ENCODE results near the gene BEND7.
"Not testable (repeated sequence)": the region's sequence is repeated elsewhere in the genome, so short reads cannot be mapped to it uniquely, and the experiment has no call there.

Gene BEND7

DNA sequence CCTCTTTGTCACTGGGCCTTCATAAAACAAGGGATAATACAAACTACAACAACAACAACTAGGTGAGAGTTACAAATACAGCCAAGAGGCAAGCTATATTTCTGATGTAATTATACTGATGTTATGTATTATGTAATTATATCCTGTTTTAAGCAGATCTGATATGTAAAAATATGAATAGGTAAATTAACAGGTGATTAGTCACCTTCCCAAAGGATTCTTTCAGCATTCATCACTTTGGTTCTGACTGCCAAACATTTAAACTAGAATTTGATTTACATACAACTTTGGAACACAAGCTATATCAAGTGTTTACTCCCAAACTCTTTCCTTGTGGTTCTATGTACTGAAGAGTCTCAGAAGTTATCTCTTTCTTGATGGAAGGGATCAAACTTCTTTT is 53.7 kb downstream of the BEND7 start:
- DNase-seq: no peak

DNA sequence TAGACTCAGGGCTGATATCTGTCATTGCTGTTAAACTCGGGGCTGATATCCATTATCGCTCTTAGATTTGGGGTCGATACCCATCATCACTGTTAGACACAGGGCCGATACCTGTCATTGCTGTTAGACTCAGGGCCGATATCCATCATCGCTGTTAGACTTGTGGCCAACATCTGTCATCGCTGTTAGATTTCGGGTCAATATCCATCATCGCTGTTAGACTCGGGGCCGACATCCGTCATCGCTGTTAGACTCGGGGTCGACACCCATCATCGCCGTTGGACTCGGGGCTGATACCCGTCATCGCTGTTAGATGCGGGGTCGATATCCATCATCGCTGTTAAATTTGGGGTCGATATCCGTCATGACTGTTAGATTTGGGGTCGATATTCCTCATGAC is 54.8 kb downstream of the BEND7 start:
- DNase-seq: no peak

DNA sequence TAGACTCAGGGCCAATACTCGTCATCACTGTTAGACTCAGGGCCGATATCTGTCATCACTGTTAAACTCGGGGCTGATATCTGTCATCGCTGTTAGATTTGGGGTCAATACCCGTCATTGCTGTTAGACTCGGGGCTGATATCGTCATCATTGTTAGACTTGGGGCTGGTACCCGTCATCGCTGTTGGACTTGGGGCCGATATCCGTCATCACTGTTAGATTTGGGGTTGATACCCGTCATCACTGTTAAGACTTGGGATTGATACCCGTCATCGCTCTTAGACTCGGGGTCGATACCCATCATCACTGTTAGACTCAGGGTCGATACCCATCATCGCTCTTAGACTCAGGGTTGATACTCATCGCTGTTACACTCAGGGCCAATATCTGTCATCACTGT is 56.5 kb downstream of the BEND7 start:
- no peak for DNase-seq

DNA sequence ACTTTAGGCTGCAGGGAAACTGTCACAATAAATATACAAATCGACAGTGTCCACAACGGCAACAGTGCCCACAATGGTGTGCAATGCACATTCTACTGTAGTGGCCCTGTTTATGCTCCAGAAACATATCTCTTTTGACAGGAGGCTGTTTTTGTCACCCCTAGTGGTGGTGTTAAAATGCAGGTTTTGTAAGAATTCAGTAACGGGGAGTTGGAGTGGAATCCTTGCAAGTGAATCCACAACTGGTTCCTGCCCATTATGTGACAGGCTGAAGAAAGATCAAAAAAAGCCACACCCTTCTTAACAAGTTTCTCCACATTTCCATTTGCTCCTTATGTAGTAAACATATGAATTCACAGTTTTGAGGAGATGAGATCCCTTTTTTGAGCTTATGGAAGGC is 58.5 kb downstream of the BEND7 start:
- no peak for DNase-seq

DNA sequence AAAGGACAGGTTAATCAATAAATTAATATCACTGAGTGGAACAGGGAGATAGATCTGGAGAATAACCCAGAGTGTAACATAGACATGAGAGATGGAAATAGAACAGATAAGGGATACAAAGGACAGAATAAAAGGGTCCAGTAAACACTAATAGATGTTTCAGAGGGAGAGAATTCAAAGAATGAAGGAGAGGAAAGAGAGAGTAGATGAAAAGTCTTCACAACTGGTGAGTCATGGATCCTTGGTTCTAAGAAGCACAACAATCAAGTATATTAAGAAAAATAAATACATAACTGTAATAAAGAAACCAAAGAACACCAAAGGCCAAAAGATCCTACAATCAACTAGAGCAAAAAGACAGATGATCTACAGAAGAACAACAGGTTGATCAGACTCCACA is 66.3 kb downstream of the BEND7 start:
- DNase-seq: no peak

DNA sequence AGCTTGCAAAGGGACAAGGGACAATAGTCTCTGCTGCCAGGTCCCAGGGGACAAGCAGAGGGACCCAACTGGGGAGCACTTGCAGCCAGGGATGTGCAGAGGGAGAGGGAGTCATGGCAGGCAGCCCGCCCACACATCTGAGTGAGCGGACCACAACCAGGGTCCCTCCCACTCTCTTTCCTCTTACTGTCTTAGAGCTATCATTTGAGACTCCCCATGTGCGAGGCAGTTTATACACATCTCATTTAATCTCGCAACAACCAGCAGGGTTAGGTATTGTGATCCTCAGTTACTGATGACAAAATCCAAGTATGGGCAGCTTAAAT is 70.2 kb downstream of the BEND7 start:
- no peak for DNase-seq

DNA sequence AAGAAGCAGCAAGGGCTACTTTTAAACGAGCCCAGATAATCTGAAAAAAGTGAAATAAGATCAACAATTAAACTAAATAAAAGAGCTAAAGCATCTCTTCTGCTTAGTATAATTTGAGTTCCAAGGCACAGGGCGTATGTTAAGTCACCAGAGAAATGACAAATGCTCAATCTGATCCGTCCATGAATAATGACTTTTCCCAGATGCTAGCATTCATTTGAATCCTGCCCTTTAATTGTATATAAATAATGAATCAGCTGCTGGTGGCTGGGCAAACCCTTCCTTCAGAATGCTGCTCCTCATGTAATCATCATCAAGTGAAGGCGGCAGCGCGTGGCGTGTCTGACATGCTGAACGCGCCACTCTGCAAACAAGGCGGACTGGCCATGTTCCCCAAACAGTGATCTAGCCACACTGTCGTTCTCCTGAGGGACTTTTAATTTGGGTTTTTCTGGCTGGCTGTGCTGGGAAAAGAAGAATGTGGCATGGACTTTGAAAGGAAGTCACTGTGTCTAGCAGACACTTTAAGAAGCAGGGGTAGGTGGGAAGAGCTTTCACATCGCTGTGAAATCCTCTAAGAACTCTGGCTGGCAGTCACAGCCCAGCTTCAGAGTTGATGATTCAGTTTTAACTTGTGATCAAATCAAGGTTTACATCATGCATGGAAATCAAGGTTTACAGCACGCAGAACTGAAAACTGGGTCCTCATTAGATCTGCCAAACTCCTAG is 70.7 kb downstream of the BEND7 start:
- no peak for DNase-seq

DNA sequence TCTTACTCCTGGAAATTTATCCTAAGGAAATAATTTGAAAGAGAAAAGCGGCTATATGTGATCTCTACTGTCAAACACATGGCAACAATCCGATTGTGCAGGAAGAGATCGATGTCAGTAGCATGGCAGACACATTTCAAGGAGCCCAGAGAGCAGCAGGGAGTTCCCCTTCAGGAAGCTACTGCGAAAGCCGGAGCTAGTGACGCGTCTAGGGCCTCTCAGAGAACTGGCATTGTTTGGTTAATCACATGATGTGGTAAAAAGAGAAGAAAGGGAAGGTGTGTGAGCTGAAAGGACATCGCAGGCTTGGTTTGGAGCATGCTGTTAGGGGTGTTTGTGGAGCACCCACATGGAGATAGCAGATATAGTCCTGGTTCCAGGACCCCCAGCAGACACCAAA is 74.9 kb downstream of the BEND7 start:
- DNase-seq: peak; percentile 39 to 61

DNA sequence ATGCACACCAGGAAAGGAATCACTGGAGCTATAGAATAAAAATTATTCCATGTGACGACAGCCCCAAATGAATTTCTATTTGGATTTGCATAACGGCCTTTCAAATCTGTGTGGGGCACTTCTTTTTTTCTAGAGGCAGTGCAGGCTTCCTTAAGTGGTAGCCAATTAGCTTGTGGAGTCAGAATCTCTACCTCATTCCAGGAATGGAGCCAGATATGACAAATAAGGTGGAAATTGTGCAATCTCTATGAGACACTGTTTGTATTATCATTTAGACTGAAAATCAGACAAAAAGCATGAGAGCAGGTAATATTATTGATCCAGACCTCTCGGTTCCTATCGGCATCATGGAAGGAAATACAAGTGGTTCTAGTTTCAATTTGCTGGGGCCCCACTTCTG is 78.7 kb downstream of the BEND7 start:
- DNase-seq: no peak

DNA sequence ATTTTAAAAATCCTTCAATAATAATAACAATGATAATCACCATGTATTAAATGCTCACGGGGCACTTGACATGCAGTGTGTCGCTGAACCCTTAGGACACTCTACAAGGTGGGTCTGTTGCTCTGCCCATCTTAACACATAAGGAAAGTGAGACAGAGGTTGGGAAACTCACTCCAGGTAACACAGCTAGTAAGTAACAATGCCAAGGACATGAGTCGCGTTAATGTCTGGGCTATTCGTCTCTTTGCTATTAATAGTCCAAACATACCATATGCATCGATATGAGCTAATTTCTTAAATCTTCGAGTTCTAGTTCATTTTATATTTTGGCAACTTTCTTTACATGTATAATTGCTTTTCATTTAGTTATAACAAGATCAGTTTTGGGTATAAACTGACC is 79.5 kb downstream of the BEND7 start:
- DNase-seq: no peak

DNA sequence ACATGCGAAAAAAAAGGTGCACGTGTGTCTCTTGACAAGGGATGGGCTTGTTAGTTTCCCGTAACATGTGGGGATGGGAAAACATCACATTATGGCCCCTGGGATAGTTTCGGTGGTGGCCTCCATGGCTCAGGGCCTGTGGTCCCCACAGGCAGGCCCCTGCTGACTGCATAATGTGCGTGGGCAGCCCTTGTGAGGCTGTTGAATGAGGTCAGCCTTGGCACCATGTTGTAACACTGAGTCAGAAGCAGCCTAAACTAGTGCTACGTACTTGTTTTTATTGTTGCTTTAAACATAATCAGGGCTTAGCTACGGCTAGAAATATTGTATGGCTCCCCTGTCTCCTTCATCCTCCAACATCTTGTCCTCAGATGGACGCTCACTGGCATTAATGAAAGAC is 80.6 kb downstream of the BEND7 start:
- DNase-seq: peak in 1 of 2 donors; percentile 2

DNA sequence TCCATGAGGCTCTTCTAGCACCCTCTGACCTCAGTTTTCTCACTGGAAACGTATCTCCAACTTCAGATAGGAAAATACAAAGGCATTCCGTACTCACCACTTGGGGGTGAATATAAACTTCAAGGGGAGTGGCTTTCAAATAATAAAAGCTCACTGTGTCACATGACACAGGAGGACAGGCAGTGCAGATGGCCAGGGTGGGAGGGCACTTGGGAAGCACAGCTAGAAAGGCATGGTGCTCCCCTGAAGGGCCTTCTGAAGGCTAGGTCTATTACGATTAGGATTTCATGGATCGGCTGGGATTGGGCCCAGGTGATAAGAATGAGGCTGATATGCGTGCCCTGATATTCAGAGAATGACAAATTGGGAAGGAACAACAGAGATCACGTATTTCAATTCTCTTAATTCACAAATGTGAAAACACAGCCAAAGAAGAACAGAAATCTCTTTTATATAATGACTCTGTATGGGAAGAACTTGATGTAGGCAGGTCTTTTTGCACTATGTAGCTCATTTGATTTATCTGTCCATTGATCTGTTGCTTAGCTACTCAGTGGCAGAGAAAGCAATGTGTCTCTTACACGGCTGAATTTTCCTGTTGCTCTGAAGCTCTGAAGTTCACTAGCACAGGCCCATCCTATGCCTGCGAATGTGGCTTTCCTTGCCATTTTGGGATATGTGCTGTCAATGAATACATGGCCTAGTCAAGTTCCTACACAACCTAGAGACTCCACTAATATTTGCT is 83.0 kb downstream of the BEND7 start:
- DNase-seq: no peak

DNA sequence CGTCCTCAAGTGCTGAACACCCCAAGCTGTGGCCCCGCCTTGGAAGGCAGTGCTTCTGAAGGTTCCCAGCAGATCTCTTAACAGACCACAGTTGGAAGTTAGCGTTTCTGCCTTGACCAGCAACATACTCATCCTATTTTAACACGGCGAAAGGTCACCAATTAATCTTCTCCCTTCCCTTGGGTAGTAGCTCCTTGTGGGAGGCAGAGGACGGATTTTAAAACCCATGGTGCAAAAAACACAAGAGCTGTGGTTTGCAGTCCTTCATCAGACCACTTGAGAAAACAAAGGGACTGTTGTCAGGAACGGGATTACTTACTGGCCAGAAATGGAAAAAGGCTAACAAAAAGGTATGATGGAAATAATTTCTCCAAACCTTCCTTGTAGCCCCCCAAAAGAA is 87.3 kb downstream of the BEND7 start:
- no peak for DNase-seq

DNA sequence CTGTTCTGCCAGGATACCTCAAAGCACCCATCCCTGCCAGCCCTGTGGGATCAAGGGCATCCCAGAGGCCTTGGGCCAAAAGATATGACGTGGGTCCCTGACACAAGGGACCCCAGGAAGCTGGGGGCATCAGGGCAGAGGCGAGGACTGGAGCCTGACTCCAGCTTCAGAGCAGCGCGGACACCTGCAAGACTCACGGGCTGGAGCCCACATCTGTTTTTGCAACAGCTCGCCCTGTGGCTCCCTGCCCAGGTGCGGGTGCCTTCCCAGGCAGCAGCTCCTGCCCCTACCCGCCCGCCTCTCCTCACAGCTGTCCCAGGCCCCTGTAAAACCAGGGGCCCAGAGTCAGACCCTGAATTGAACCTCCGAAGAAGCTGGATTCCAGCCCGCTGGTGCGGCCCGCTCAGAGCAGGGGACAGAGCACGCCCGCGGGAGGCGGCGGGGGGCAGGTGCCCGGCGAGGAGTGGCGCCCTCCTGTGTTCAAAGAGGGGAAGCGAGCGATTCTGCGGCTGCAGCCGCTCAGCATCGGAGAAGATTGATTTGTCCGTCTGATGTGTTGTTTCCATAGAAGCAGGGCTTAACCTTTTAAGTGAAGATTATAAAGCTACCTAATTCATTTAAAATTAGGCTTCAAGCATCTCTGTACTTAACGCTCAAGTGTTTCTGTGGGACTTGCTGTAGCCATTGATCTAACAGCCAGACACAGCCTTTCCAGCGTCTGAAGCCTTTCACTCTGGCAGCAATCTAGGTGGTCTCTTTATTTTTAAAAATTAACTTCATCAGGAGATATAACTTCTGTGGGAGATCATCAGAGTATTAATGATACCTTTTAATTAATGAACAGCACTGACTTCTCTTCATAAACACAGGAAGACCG is 88.4 kb downstream of the BEND7 start:
- DNase-seq: peak; percentile 15 to 30

DNA sequence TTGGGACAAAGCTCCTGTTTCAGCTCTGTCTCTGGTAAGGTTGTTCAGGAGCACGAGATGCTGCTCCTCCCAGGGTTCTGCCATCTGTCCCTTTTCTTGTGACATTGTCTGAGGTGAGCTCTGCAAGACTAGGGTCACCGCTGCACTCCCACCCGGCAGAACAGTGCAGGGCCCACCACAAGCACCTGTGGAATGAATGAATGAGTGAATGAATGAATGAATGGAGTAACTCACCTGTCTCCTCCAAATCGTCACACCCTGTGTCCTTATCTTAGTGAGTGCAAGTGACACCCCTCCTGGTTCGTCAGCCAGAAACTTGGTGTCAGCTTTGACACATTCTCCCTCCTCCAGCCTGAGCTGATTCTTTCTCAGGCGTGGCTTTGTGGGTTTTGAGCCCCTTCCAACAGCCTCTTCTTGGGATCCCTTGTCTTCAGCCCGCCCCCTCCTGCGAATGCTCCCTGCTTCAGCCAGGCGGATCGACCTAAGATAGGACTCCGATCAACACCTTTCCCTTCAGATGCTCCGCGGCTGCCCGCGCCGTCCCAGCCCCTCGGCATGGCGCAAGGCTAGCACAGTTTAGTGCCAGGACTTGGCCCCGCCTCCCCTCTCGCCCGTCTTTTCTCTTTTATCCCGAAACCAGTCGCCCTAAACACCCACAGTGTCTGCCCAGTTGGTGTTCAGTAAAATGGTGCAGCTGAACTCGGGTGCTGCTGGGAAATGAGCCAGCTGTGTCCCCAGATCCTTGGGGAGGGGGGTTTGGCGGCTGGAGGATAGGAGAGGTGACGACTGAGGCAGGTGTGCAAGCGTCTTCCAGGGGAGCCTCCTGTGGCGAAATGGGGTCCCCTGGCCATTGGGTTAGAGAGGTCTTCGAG is 89.3 kb downstream of the BEND7 start:
- no peak for DNase-seq

DNA sequence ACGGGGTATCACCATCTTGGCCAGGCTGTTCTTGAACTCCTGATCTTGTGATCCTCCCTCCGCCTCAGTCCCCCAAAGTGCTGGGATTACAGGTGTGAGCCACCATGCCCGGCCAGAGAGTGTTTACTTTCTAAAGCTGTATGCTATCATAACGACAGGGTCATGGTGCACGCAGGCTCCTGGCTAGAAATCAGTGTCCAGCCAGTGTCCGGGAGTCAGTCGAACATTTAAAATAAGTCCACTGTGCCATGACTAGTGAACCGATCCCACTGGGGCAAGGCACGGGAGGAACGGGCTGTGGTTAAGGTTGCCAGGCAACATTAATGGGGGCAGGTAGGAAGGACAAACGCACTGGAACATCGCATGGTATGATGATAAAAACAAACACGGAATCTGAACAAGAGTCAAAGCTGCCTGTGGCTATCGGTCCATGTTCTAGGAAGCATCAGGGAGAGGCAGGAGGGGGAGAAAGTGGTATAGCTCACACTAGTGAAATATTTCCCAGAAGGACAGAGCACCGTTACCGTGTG is 91.7 kb downstream of the BEND7 start:
- no peak for DNase-seq

DNA sequence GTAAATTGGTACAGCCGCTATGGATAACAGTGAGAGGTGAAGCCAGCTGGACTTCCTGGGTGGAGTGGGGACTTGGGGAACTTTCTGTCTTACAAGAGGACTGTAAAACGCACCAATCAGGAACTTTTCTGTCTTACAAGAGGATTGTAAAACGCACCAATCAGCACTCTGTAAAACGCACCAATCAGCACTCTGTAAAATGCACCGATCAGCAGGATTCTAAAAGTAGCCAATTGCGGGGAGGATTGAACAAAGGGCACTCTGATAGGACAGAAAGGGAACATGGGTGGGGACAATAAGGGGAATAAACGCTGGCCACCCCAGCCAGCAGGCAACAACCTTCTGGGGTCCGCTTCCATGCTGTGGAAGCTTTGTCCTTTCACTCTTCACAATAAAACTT is 100.9 kb downstream of the BEND7 start:
- not testable (repeated sequence) for DNase-seq

DNA sequence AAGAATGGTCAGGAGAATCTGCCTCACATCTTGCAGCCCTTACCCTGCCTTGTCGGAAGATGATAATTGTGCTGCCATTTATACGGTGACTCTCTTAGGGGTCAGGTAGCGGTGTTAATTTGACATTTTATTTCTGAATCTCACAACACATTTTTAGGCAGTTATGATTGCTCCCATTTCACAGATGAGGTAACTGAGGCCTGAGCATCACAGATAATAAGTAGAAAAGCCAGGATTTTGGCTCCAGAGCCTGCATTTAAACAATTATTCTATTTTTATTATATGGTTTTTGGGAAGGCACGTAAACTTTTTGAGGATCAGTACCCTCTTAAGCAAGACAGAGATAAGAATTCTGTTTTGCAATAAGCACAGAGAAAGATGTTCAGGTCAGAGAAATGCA is 103.4 kb downstream of the BEND7 start:
- no peak for DNase-seq

DNA sequence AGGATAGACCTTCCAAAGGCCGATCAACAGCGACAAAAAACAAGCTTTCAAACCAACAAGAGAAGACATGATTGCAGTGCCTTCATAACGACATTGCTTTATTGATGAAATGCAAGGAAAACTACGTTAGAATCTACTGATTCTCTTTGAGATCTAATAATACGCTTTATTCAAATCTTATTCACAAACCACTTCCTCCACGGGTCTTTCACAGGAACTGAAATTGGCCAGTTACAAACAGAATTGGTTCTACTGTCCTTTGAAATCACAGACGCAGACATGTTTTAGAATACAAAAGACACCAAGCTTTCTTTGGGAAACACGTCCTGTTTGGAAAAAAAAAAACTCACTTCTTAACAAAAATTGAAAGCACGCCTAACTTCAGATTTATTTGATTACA is 106.0 kb downstream of the BEND7 start:
- DNase-seq: no peak

DNA sequence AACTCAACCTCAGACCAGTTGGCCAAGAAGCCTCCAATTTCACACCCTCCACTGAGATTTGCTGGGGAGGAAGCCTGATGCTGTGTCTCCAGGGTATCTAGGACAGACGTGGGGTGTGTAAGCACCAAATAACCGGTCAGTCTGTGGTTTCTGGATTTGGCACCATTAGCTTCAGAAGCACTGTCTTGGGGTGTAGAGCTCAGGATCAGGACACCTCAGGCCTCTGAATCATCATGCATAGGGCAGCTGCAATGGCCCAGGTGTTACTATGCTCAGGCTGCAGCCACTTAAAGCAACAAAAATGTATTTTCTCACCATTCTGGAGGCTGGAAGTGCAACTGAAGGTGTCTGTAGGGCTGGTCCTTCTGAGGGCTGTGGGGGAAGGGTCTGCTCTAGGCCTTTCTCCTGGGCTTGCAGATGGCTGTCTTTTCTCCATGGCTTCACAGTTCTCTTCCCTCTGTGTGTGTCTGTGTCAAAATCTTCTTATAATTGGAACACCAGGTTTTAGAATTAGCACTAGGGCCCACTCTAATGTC is 107.4 kb downstream of the BEND7 start:
- no peak for DNase-seq

DNA sequence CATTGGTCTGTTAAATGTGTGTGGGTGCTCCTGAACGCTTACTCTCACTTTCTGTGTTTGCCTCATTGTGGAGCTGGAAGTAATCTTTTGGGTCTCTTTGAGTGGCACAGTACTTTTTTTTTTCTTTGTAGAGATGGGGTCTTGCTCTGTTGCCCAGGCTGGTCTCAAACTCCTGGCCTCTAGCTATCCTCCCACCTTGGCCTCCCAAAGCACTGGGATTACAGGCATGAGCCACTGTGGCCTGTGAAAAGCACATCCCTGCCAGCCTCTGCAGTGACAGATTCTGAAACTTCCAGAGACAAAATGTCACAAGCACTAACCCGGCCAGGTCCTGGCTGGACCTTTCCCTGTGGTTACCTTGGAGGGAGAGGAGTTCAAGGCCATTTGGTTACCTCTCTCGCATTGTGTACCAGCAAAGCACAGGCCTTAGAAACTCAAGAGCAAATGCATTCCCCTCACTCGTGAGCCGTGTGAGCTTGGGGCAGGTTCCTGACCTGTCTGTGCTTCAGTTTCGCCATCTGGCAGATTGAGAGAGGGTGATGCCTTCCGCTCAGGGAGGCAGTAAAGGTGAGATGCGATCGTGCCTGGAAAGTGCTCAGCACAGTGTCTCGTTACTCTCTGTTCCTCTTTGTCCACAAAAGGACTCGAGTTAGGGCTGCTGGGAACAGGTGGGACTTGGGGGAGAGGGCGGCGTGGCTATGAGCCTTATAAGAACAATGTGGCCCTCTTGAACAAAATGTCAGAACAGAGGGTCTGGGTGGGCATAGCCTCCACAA is 108.1 kb downstream of the BEND7 start:
- DNase-seq: no peak
